Activated CD4-positive, alpha-beta T cell treated with anti-CD3 and anti-CD28 coated beads, Interleukin-2, amount 50 U/mL, for 4 hours (primary cell): Measurements from ENCODE around the gene HDHD5.
A peak's percentile ranks its signal among the peaks of the same experiment; 100 is the strongest.
"Not testable (repeated sequence)": the region's sequence is repeated elsewhere in the genome, so short reads cannot be mapped to it uniquely, and the experiment has no call there.

Experiments used
- DNase-seq, 2 experiments: peaks; one replicate each; pipeline ENCODE4 v3.0.0-alpha.2; 2020

Gene HDHD5

GRCh38 chr22:17152971-17153370 is 6.1 kb downstream of the HDHD5 start:
- DNase-seq, result no peak

DNA sequence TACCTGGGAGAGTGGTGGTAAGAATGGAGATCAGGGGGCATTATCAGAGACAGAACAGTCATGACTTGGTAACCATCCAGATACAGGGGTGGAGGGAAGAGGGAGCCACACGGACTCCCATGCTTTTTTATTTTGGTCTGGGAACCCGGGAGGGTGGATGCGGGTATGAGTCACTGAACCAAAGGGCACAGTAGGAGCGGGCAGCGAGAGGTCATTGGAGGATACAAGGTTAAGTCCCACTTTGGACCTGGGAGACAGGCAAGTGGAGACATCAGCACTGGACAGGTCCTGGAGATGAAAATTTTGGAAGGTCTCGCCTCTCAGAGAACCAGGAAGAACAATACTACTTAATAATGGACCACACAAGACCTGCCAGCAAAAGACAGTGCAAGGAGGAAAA is 6.7 kb downstream of the HDHD5 start:
- no peak for DNase-seq

GRCh38 chr22:17149076-17149815 is 9.8 kb downstream of the HDHD5 start:
- no peak for DNase-seq

DNA sequence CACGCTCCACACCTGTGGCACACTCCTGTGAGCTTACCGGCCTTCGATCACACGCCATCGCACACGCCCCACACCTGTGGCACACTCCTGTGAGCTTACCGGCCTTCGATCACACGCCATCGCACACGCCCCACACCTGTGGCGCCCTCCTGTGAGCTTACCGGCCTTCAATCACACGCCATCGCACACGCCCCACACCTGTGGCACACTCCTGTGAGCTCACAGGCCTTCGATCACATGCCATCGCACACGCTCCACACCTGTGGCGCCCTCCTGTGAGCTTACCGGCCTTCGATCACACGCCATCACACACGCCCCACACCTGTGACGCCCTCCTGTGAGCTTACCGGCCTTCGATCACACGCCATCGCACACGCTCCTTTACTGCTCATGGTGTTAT is 11.6 kb downstream of the HDHD5 start:
- not testable (repeated sequence) for DNase-seq

- no peak for DNase-seq
Observed at GRCh38 chr22:17145021-17145680, 13.9 kb downstream of the HDHD5 start.

DNA sequence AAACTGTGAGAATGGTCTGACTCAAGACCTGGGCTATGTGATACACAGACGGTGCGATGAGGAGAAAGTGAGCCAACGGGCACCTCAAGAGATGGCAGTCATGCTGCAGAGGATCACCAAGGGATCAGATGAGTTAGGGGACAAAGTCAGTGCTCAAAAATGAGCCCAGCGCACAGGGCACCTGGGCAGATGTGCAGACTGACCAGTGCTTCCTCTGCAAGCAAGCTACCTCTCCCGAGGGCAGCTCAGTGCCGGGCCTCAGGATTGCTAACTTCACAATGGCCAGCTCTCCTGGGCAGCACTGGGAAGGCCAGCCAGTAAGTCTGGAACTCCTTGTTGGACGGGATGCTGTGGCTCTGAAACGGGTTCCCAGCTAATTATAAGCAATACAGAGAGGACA is 15.3 kb downstream of the HDHD5 start:
- DNase-seq, result no peak

GRCh38 chr22:17143101-17143500 is 16.0 kb downstream of the HDHD5 start:
- no peak for DNase-seq

GRCh38 chr22:17140826-17141766 is 18.0 kb downstream of the HDHD5 start:
- DNase-seq, result no peak

GRCh38 chr22:17140022-17140421 is 19.1 kb downstream of the HDHD5 start:
- DNase-seq, result no peak

DNA sequence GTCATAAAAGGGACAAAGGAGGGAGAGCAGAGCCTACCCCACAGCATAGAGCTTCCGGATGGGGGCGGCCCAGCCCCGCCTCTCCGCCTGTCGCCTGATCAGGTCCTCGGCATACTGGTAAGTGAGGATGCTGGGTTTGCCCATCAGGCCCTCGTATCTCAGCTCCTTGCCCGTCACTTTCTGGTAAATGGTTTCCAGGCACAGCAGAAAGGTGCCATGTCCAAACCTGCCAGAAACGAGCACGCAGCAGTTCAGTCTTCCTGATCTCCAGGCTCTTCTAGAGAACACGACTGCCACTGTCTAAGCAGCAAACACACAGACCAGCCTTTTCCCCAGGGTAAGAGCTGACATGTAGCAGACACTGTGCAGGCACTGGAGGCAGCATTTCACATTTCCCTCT is 20.6 kb downstream of the HDHD5 start:
- DNase-seq, result no peak

- no peak for DNase-seq
Observed at GRCh38 chr22:17137861-17138425, 21.1 kb downstream of the HDHD5 start.

- DNase-seq, result no peak
Observed at GRCh38 chr22:17137170-17137569, 21.9 kb downstream of the HDHD5 start.

DNA sequence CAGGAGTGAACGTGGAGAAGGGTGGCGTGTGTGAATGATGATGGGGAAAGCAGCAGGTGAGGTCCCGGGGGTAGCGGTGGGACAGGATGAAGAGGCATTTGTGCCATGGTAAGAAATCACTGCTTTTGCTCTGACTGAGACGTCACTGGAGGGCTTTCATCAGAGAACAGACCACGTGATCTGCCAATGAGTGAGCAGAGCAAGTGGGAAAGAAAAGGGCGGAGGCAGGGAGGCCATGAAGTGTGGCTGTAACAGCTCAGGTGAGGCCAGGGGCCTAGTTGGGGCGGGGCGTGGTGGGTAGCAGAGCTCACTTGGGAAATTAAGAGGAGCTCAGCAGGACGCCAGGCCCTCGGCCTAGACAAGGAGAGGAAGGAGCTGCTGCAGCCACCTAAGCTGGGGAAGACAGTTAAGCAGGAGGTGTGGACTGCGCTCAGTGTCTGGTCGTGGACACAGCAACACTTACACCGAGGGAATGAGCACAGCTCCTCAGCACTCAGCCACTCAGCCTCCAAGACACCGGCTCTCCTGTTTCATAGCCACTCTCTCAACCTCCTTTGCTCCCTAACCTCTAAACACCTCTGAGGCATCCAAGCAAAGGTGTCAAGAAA is 23.8 kb downstream of the HDHD5 start:
- no peak for DNase-seq

GRCh38 chr22:17133137-17133536 is 25.9 kb downstream of the HDHD5 start:
- no peak for DNase-seq

DNA sequence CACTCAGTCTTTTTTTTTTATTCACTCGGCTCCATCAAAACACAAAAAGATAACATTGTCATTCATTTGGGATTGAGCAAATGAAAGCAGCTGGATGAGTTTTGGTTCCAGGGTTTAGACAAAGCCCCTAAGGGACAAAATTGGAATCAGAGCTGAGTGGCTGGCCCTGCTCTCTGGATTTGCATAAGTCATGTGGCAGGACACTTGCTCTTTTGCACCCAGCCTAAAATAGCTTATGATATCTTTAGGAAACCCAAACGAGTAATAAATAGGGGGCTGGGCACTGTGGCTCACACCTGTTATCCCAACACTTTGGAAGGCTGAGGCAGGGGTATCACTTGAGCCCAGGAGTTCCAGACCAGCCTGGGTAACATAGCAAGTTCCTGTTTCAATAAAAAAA is 27.0 kb downstream of the HDHD5 start:
- no peak for DNase-seq

DNA sequence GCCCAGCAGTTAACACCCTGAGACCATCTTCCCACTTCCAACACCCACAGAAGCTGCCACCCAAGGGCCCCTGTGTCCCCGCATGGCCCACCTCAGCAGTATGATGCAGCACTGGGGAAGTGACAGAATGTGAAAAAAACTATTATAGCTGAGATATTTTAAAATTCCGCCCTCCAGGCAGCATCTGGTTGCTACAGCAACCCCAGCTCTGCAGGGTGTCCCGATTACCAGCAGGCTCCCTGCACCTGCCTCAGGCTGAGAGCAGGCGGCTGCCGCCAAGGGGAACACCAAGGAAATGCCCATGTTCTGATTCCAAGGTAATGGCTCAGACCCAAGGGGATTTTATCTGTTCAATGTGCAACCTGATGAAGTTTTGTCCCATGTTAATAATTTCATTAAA is 27.4 kb downstream of the HDHD5 start:
- DNase-seq, result no peak

DNA sequence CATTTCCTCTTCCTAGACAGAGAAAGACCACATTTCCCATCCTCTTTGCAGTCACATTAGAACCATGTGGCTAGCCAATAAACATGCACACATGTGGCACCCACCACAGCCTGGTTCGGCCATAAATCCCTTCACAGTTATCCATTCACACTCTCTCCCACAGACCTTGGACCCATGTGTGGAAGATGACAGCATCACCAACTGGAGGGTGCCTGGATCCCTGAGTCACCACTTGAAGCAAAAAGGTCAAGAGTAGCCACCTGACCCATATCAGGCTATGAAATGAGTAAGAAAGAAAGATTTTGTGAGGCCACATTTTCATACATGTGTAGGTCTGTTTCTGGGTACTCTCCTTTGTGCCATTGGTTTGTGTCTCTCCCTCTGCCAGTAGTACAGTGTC is 28.9 kb downstream of the HDHD5 start:
- no peak for DNase-seq

GRCh38 chr22:17121233-17122195 is 37.6 kb downstream of the HDHD5 start, which contains the start of gene TMEM121B:
Gene TMEM121B, minus strand, starts transcription at chr22:17121360. Its CDS starts 233 bp downstream, at chr22:17121127.
- DNase-seq, result no peak

GRCh38 chr22:17120711-17121232 is 38.3 kb downstream of the HDHD5 start:
- DNase-seq, result peak; percentile 31 to 40

- peak; percentile 40 to 45 for DNase-seq
Observed at GRCh38 chr22:17120281-17120680, 38.8 kb downstream of the HDHD5 start.
